Transverse colon (tissue), 4 donors: ENCODE data around the gene APCDD1L.

Experiments used
- CTCF ChIP-seq, 5 experiments: fragments of 200-600 bp in 3 of 5; fragments of 450-650 bp in 2 of 5; sonication (generic) in 3 of 5; IDR thresholded peaks; 1 replicate in 2 of 5; 2 replicates in 3 of 5; pipeline ENCODE4 v1.5.1; 2016 to 2017; ENCODE audit warnings: antibody characterized with exemption in 5 of 5, inconsistent platforms in 3 of 5, mild to moderate bottlenecking in 2 of 5, moderate library complexity in 1 of 5
- POLR2AphosphoS5 ChIP-seq, 3 donors: sonication (generic); formaldehyde crosslinking; IDR thresholded peaks; one replicate each; pipeline ENCODE4 v1.6.1; 2016; ENCODE audit warnings: antibody characterized with exemption in 3 of 3

GRCh38 chr20:58463256-58463655, 51.9 kb downstream of the APCDD1L start:
- no peak for TF ChIP-seq POLR2AphosphoS5 (IDR thresholded peaks at IDR 0.05)
- no peak for TF ChIP-seq CTCF (IDR thresholded peaks at IDR 0.05)
